HG03378 (cell line): Measurements from ENCODE around the gene LIN7B.

Source experiments
- ATAC-seq: cut with Tn5 transposase; IDR thresholded peaks from one replicate; pipeline ENCODE4 v1.9.1; 2021; ENCODE audit warnings: mild to moderate bottlenecking, moderate library complexity; ENCODE audit not compliant: unreplicated experiment

Gene LIN7B

GRCh38 chr19:49094505-49095482 is 19.4 kb upstream of the LIN7B start:
- no peak for ATAC-seq

GRCh38 chr19:49097453-49098288 is 16.5 kb upstream of the LIN7B start:
- no peak for ATAC-seq

- ATAC-seq = no peak
Observed at GRCh38 chr19:49098795-49099194, 15.4 kb upstream of the LIN7B start.

- no peak for ATAC-seq
Observed at GRCh38 chr19:49101160-49101559, 13.0 kb upstream of the LIN7B start.

- no peak for ATAC-seq
Observed at GRCh38 chr19:49102303-49102702, 11.9 kb upstream of the LIN7B start.

GRCh38 chr19:49103331-49104085 is 10.7 kb upstream of the LIN7B start:
- ATAC-seq = no peak

GRCh38 chr19:49104229-49104864 is 9.8 kb upstream of the LIN7B start:
- ATAC-seq = no peak

- ATAC-seq = no peak
Observed at GRCh38 chr19:49106648-49107135, 7.5 kb upstream of the LIN7B start.

GRCh38 chr19:49107625-49108459 is 6.3 kb upstream of the LIN7B start:
- no peak for ATAC-seq

GRCh38 chr19:49109051-49109450 is 5.1 kb upstream of the LIN7B start:
- ATAC-seq = no peak

- ATAC-seq = no peak
Observed at GRCh38 chr19:49109569-49110233, 4.5 kb upstream of the LIN7B start.

GRCh38 chr19:49110567-49110966 is 3.6 kb upstream of the LIN7B start:
- no peak for ATAC-seq

GRCh38 chr19:49111218-49111998 is 2.8 kb upstream of the LIN7B start:
- ATAC-seq = no peak

- no peak for ATAC-seq
Observed at GRCh38 chr19:49114630-49115363, 627 bp downstream of the LIN7B start.

- no peak for ATAC-seq
Observed at GRCh38 chr19:49116544-49116943, 2.4 kb downstream of the LIN7B start.

- no peak for ATAC-seq
Observed at GRCh38 chr19:49117677-49118564, 3.8 kb downstream of the LIN7B start.
